Jurkat, Clone E6-1 (cell line): ENCODE measurements around the gene ZNF417. TPM values are rescaled to one million over a fixed set of nuclear protein-coding genes. Genes with fewer than 3 reads are reported as not detected.
"Not testable (repeated sequence)": the region's sequence is repeated elsewhere in the genome, so short reads cannot be mapped to it uniquely, and the experiment has no call there.

ENCODE experiments used
- DNase-seq: peaks from one replicate; pipeline ENCODE4 v3.0.0-alpha.2; 2011; ENCODE audit warnings: low read depth, low spot score
- H3K4me3 ChIP-seq: 2 replicates; pipeline ENCODE4 v1.5.1; 2011; ENCODE audit warnings: mild to moderate bottlenecking, low read length, control low read depth, moderate library complexity
- polyA plus RNA-seq: library from polyadenylated mRNA; unstranded; fragments of >200 nt; gene quantifications from one replicate; pipeline ENCODE4 v1.2.1, GENCODE V29; 2012; ENCODE audit warnings: missing spikeins; ENCODE audit not compliant: insufficient read length, insufficient read depth

ZNF417 gene
- 4.9 TPM for polyA plus RNA-seq

- H3K4me3 ChIP-seq, result peak within 1 kb of the TSS; percentile 87
- peak; percentile 94 for DNase-seq
These were observed at the start of gene ZNF417 for GRCh38 chr19:57916168-57916995. ZNF417 (minus strand) TSS chr19:57916592; CDS start chr19:57916411, 181 bp downstream.

- H3K4me3 ChIP-seq, result no peak overlapping the region
- DNase-seq, result no peak
These were observed 48.4 kb upstream of the ZNF417 start for GRCh38 chr19:57964761-57965160.

GRCh38 chr19:57961785-57962184, 45.4 kb upstream of the ZNF417 start:
- no peak for DNase-seq
- no peak overlapping the region for H3K4me3 ChIP-seq

GRCh38 chr19:57954996-57955395, 38.6 kb upstream of the ZNF417 start:
- no peak overlapping the region for H3K4me3 ChIP-seq
- DNase-seq, result no peak

- H3K4me3 ChIP-seq, result no peak overlapping the region
- no peak for DNase-seq
These were observed 33.3 kb upstream of the ZNF417 start for GRCh38 chr19:57949702-57950101.

- no peak for DNase-seq
- no peak overlapping the region for H3K4me3 ChIP-seq
These were observed 32.9 kb upstream of the ZNF417 start for GRCh38 chr19:57949296-57949695.

GRCh38 chr19:57947419-57948134, 31.2 kb upstream of the ZNF417 start, which contains the start of gene ZNF256:
ZNF256 (minus strand) TSS chr19:57947706; CDS start chr19:57947474, 232 bp downstream.
- peak; percentile 95 for DNase-seq
- peak within 1 kb of the TSS; percentile 82 for H3K4me3 ChIP-seq

- no peak for DNase-seq
- H3K4me3 ChIP-seq, result peak overlapping the region; percentile 82
These were observed 30.7 kb upstream of the ZNF417 start for GRCh38 chr19:57947088-57947418.

GRCh38 chr19:57946316-57946715, 29.9 kb upstream of the ZNF417 start:
- H3K4me3 ChIP-seq, result peak overlapping the region; percentile 82
- DNase-seq, result no peak

GRCh38 chr19:57941593-57941992, 25.2 kb upstream of the ZNF417 start:
- no peak for DNase-seq

GRCh38 chr19:57935731-57936130, 19.3 kb upstream of the ZNF417 start:
- DNase-seq, result no peak
- no peak overlapping the region for H3K4me3 ChIP-seq

More at GRCh38 chr19:57941593-57941992, 25.2 kb upstream of the ZNF417 start:
- no peak overlapping the region for H3K4me3 ChIP-seq

- no peak within 1 kb of the TSS for H3K4me3 ChIP-seq
- no peak for DNase-seq
These were observed 18.7 kb upstream of the ZNF417 start, which contains the start of gene ZNF418 for GRCh38 chr19:57934820-57935665. ZNF418 (minus strand) TSS chr19:57935402; CDS start chr19:57933822, 1,580 bp downstream.

- DNase-seq, result no peak
- no peak overlapping the region for H3K4me3 ChIP-seq
These were observed 11.2 kb upstream of the ZNF417 start for GRCh38 chr19:57927587-57927986.

GRCh38 chr19:57914531-57914930, 1.9 kb downstream of the ZNF417 start:
- no peak overlapping the region for H3K4me3 ChIP-seq
- no peak for DNase-seq

GRCh38 chr19:57907394-57907793, 9.0 kb downstream of the ZNF417 start:
- no peak overlapping the region for H3K4me3 ChIP-seq
- DNase-seq, result no peak

- no peak for DNase-seq
- no peak overlapping the region for H3K4me3 ChIP-seq
These were observed 11.1 kb downstream of the ZNF417 start for GRCh38 chr19:57905258-57905657.

GRCh38 chr19:57903618-57904184, 12.7 kb downstream of the ZNF417 start:
- no peak for DNase-seq
- H3K4me3 ChIP-seq, result no peak overlapping the region

- H3K4me3 ChIP-seq, result no peak overlapping the region
- no peak for DNase-seq
These were observed 16.1 kb downstream of the ZNF417 start for GRCh38 chr19:57900311-57900710.

- DNase-seq, H3K4me3 ChIP-seq: not testable (repeated sequence)
These were observed 25.7 kb downstream of the ZNF417 start for GRCh38 chr19:57890706-57891105.
